ENCODE measurements around the gene TGDS.
A peak's percentile ranks its signal among the peaks of the same experiment; 100 is the strongest.

Gene TGDS

GRCh38 chr13:94596575-94596971 lies 621 bp upstream of the TGDS start:
- no peak overlapping the region for H3K27ac ChIP-seq (ENCODE audit: low read length)
- peak overlapping the region; percentile 82; the same call in 1 of the 2 replicates for H3K9ac ChIP-seq (ENCODE audit: low read length)
- H3K27me3 ChIP-seq (replicated peaks; ENCODE audit: insufficient read depth, low read length) = no peaks in the 10 kb centered on the region

GRCh38 chr13:94595001-94595949 lies 677 bp downstream of the TGDS start:
- Histone ChIP-seq H3K4me2 (ENCODE audit: low read depth, low read length) (peak overlapping the region; percentile 88), H3K4me1 (ENCODE audit: low read length) (peaks cover 25% of the 10 kb centered on the region)

More at GRCh38 chr13:94596575-94596971, 621 bp upstream of the TGDS start:
- DNase-seq = no peak
- TF ChIP-seq CTCF (IDR thresholded peaks at IDR 0.05; ENCODE audit: low read length) (no peak), EZH2phosphoT487 (IDR thresholded peaks at IDR 0.05; ENCODE audit: low read length) (no peak), EZH2 (optimal IDR thresholded peaks at IDR 0.05; ENCODE audit: low read depth, low read length) (no peak)
- Histone ChIP-seq H3K4me1 (ENCODE audit: low read length) (peaks cover 15% of the 10 kb centered on the region; the same call in 1 of the 2 replicates), H3K36me3 (replicated peaks; ENCODE audit: insufficient read depth, low read length) (peaks cover 2% of the 10 kb centered on the region; the same call in 1 of the 2 replicates), H3K79me2 (ENCODE audit: low read length) (peaks cover 34% of the 10 kb centered on the region), H3K9me2 (replicated peaks; ENCODE audit: insufficient read depth, low read length) (no peaks in the 10 kb centered on the region), H3K4me3 (ENCODE audit: low read length) (peak overlapping the region; percentile 84), H3K9me3 (replicated peaks; ENCODE audit: insufficient read depth, low read length) (no peaks in the 10 kb centered on the region), H2AFZ (ENCODE audit: low read length) (peak overlapping the region; percentile 86), H4K20me1 (ENCODE audit: insufficient read depth, low read length) (no peaks in the 10 kb centered on the region), H3F3A (ENCODE audit: insufficient read depth, low read length) (0 out of 2 replicates have a peak, but pooled peaks cover 7% of the 10 kb centered on the region), H3K4me2 (ENCODE audit: low read depth, low read length) (peak overlapping the region; percentile 49; the same call in 1 of the 2 replicates)

GRCh38 chr13:94590744-94591143 lies 5.2 kb downstream of the TGDS start:
- no peak for TF ChIP-seq EZH2 (optimal IDR thresholded peaks at IDR 0.05; ENCODE audit: low read depth, low read length)
- no peak for TF ChIP-seq CTCF (IDR thresholded peaks at IDR 0.05; ENCODE audit: low read length)
- TF ChIP-seq EZH2phosphoT487 (IDR thresholded peaks at IDR 0.05; ENCODE audit: low read length) = no peak

More at GRCh38 chr13:94595001-94595949, 677 bp downstream of the TGDS start:
- H3K9ac ChIP-seq (ENCODE audit: low read length) = peak overlapping the region; percentile 82
- TF ChIP-seq EZH2phosphoT487 (IDR thresholded peaks at IDR 0.05; ENCODE audit: low read length) (no peak), EZH2 (optimal IDR thresholded peaks at IDR 0.05; ENCODE audit: low read depth, low read length) (no peak), CTCF (IDR thresholded peaks at IDR 0.05; ENCODE audit: low read length) (no peak)
- peak overlapping the region; percentile 84 for H3K4me3 ChIP-seq (ENCODE audit: low read length)
- no peaks in the 10 kb centered on the region for H3K27me3 ChIP-seq (replicated peaks; ENCODE audit: insufficient read depth, low read length)
- no peaks in the 10 kb centered on the region for H3K9me2 ChIP-seq (replicated peaks; ENCODE audit: insufficient read depth, low read length)
- peak overlapping the region; percentile 55; the same call in 1 of the 2 replicates for H3K27ac ChIP-seq (ENCODE audit: low read length)
- H2AFZ ChIP-seq (ENCODE audit: low read length) = peak overlapping the region; percentile 86
- H4K20me1 ChIP-seq (ENCODE audit: insufficient read depth, low read length) = no peaks in the 10 kb centered on the region
- peak; percentile 33 for DNase-seq
- peaks cover 16% of the 10 kb centered on the region for H3F3A ChIP-seq (ENCODE audit: insufficient read depth, low read length)
- H3K79me2 ChIP-seq (ENCODE audit: low read length) = peaks cover 37% of the 10 kb centered on the region
- H3K36me3 ChIP-seq (replicated peaks; ENCODE audit: insufficient read depth, low read length) = peaks cover 2% of the 10 kb centered on the region; the same call in 1 of the 2 replicates
- no peaks in the 10 kb centered on the region for H3K9me3 ChIP-seq (replicated peaks; ENCODE audit: insufficient read depth, low read length)

More at GRCh38 chr13:94590744-94591143, 5.2 kb downstream of the TGDS start:
- Histone ChIP-seq H3F3A (ENCODE audit: insufficient read depth, low read length) (peaks cover 9% of the 10 kb centered on the region), H3K36me3 (replicated peaks; ENCODE audit: insufficient read depth, low read length) (peaks cover 2% of the 10 kb centered on the region; the same call in 1 of the 2 replicates), H3K4me1 (ENCODE audit: low read length) (peaks cover 25% of the 10 kb centered on the region), H3K27ac (ENCODE audit: low read length) (peak overlapping the region; percentile 30; the same call in 1 of the 2 replicates), H3K4me2 (ENCODE audit: low read depth, low read length) (peak overlapping the region; percentile 18), H3K9ac (ENCODE audit: low read length) (no peak overlapping the region), H3K4me3 (ENCODE audit: low read length) (no peak overlapping the region), H3K79me2 (ENCODE audit: low read length) (peaks cover 50% of the 10 kb centered on the region), H4K20me1 (ENCODE audit: insufficient read depth, low read length) (no peaks in the 10 kb centered on the region), H3K9me2 (replicated peaks; ENCODE audit: insufficient read depth, low read length) (no peaks in the 10 kb centered on the region), H3K9me3 (replicated peaks; ENCODE audit: insufficient read depth, low read length) (no peaks in the 10 kb centered on the region), H3K27me3 (replicated peaks; ENCODE audit: insufficient read depth, low read length) (no peaks in the 10 kb centered on the region), H2AFZ (ENCODE audit: low read length) (no peak overlapping the region)
- DNase-seq = peak; percentile 50

Data from MM.1S (cell line).